ENCODE measurements around the gene ZNF169. TPM values are rescaled to one million over a fixed set of nuclear protein-coding genes. Genes with fewer than 3 reads are reported as not detected.
"Not testable (repeated sequence)": the region's sequence is repeated elsewhere in the genome, so short reads cannot be mapped to it uniquely, and the experiment has no call there.

ZNF169 gene
- total RNA-seq: 10 to 100 TPM; 11.4 to 11.6 TPM

DNA sequence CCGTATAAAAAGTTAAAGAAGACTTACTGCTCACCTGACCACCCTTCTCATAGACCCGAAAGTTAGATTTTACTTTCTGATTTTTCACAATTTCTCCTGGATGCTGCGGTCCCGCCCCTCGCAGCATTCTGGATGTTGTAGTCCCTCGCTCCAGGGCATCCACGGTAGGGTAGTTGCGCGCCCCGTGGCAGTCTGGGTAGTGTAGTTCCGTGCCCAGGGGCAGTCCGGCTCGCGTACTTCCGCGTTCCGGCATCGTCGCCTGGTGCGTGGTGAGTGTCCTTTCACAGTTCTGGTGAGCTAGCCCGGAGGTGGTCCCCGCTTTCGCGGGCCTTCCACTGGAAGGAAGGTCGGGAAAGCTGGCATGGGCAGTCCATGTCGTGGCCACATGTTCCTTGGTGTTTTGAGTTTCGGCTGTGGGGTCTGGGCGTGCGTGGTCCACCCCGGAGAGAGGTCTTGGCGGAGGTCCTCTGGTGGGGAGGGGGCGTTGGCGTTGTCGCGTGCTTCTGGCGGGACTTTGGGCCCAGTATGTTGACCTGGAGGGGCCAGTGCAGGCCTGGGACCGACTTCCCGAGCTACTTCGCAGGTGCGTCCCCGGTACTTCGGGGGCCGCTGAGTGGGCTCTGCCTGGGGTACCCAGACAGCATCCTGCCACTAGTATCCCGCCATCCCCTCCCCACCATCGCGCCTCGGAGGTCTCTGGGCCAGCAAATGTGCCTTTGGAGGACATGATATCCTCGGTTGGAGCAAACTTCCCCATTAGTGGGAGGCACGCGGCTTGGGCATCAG lies at the start of gene ZNF169:
Gene ZNF169, plus strand, starts transcription at position 222 of the 786 bp plus-strand sequence. CDS start 19,515 bp downstream, outside the sequence.
- Mint-ChIP-seq H3K36me3 (peaks cover 14% of the 10 kb centered on the region), H3K9me3 (no peaks in the 10 kb centered on the region), H3K27ac (peak within 1 kb of the TSS; percentile 97), H3K4me1 (peaks cover 9% of the 10 kb centered on the region), H3K27me3 (peaks cover 7% of the 10 kb centered on the region), H3K4me3 (peak within 1 kb of the TSS; percentile 98)
- peak; percentile 86 for DNase-seq
- POLR2A ChIA-PET: interaction anchor here (0.6 kb wide), 1 partner anchor 14 kb away, joined by 3 read pairs; no protein-coding TSS in a partner anchor
- ATAC-seq (ENCODE audit: low read depth): peak; percentile 100

DNA sequence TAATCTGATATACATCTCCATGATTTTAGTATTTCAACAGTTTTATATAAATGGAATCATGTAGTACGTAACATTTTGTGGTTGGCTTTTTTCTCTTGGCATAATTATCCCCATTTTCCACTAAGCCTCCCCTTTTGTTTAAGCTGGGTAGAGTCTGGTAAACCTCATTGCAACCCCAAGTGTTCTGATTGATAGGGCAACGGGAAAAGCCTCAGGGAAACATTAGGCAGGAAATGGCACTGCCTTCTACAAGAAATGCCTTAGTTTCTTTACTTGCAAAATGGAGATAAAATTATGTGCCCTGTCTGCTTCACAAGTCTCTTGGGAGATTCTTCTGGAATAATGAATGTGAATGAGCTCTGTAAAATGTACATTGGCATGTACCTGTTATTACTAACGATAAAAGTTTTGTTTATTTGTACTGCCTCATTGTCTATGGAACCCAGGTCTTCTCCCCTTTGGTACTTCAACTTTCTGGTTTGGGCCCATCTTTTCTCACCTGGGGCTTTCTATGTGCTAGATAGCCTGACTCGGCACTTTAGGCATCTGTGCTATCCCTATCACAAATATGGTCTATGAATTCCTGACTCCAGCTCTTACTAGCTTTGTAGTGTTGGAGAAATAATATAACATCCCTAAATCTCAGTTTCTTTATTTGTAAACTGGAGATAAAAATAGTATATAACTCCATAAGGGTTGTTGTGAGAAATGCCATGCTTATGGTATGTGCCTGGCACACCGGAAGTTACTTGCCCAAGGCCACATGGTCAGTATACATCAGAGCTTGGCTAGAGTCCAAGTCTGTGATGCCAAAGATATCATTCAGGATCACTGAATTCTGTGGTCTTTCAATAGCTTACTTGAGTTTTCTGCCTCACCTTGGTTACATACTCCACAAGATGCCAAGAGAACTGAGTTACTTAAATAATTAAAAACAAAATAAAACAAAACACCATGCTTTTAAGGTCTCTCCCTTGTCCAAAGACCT lies 48.2 kb upstream of the ZNF169 start:
- ATAC-seq (ENCODE audit: low read depth) (no peak), DNase-seq (no peak)
- Mint-ChIP-seq H3K9me3 (no peaks in the 10 kb centered on the region), H3K4me1 (peaks cover 3% of the 10 kb centered on the region), H3K27me3 (peaks cover 9% of the 10 kb centered on the region), H3K27ac (no peak overlapping the region), H3K36me3 (no peaks in the 10 kb centered on the region), H3K4me3 (no peak overlapping the region)
- POLR2A ChIA-PET: no interaction called here

- Mint-ChIP-seq H3K27me3 (peaks cover 8% of the 10 kb centered on the region), H3K9me3 (no peaks in the 10 kb centered on the region), H3K4me3 (no peak overlapping the region), H3K36me3 (no peaks in the 10 kb centered on the region), H3K4me1 (peaks cover 3% of the 10 kb centered on the region), H3K27ac (no peak overlapping the region)
- POLR2A ChIA-PET: no interaction called here
- ATAC-seq (ENCODE audit: low read depth) (no peak), DNase-seq (no peak)
Observed at GRCh38 chr9:94212091-94212490, 47.0 kb upstream of the ZNF169 start.

GRCh38 chr9:94212531-94212930 lies 46.6 kb upstream of the ZNF169 start:
- Mint-ChIP-seq H3K4me1 (peaks cover 3% of the 10 kb centered on the region), H3K27ac (no peak overlapping the region), H3K9me3 (no peaks in the 10 kb centered on the region), H3K27me3 (peaks cover 7% of the 10 kb centered on the region), H3K36me3 (no peaks in the 10 kb centered on the region), H3K4me3 (no peak overlapping the region)
- no peak for ATAC-seq (ENCODE audit: low read depth)
- no peak for DNase-seq
- POLR2A ChIA-PET: interaction anchor here (1.2 kb wide), 1 partner anchor 44 kb away, joined by 4 read pairs; no protein-coding TSS in a partner anchor

GRCh38 chr9:94213511-94214124 lies 45.5 kb upstream of the ZNF169 start:
- Mint-ChIP-seq H3K27me3 (peaks cover 8% of the 10 kb centered on the region), H3K9me3 (no peaks in the 10 kb centered on the region), H3K4me3 (peak overlapping the region; percentile 35), H3K27ac (peak overlapping the region; percentile 22), H3K36me3 (no peaks in the 10 kb centered on the region), H3K4me1 (peaks cover 3% of the 10 kb centered on the region)
- ATAC-seq (ENCODE audit: low read depth): peak; percentile 97
- DNase-seq: peak; percentile 64
- POLR2A ChIA-PET: interaction anchor here (1.2 kb wide), 1 partner anchor 45 kb away, joined by 4 read pairs; no protein-coding TSS in a partner anchor

- no peaks in the 10 kb centered on the region for H3K4me1 Mint-ChIP-seq
- H3K9me3 Mint-ChIP-seq: peaks cover 2% of the 10 kb centered on the region
- H3K4me3 Mint-ChIP-seq: no peak overlapping the region
- H3K36me3 Mint-ChIP-seq: no peaks in the 10 kb centered on the region
- H3K27ac Mint-ChIP-seq: no peak overlapping the region
- DNase-seq (no peak), ATAC-seq (ENCODE audit: low read depth) (no peak)
- H3K27me3 Mint-ChIP-seq: peaks cover 37% of the 10 kb centered on the region
- POLR2A ChIA-PET: no interaction called here
Observed at GRCh38 chr9:94222870-94223269, 36.2 kb upstream of the ZNF169 start.

DNA sequence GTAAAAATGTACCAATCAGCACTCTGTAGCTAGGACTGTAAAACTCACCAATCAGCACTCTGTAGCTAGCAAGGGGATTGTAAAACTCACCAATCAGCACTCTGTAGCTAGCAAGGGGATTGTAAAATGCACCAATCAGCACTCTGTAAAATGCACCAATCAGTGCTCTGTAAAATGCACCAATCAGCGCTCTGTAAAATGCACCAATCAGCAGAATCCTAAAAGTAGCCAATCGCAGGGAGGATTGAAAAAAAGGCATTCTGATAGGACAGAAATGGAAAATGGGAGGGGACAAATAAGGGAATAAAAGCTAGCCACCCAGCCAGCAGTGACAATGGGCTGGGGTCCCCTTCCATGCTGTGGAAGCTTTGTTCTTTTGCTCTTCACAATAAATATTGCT lies 33.7 kb upstream of the ZNF169 start:
- H3K4me3 Mint-ChIP-seq; DNase-seq; ATAC-seq (ENCODE audit: low read depth); H3K4me1 Mint-ChIP-seq; H3K27ac Mint-ChIP-seq; POLR2A ChIA-PET; H3K36me3 Mint-ChIP-seq; H3K9me3 Mint-ChIP-seq: not testable (repeated sequence)
- H3K27me3 Mint-ChIP-seq: peaks cover 44% of the 10 kb centered on the region

DNA sequence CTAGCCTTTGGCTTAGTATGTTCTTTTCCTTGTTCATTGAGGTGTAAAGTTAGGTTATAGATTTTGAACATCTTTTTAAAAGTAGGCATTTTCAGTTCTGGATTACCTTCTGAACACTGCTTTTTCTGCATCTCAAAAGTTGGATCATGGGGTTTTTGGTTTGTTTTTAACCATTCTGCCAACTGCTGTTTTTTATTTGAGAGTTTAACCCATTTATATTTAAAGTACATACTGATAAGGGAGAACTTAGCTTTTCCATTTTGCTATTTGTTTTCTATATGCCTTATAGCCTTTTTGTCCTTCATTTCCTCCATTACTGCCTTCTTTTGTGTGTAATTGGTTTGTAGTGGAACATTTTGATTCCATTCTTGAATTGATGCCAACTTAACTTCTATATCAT lies 30.5 kb upstream of the ZNF169 start:
- H3K4me3 Mint-ChIP-seq: no peak overlapping the region
- H3K27ac Mint-ChIP-seq: no peak overlapping the region
- DNase-seq: no peak
- H3K36me3 Mint-ChIP-seq: no peaks in the 10 kb centered on the region
- H3K9me3 Mint-ChIP-seq: peaks cover 7% of the 10 kb centered on the region
- POLR2A ChIA-PET: no interaction called here
- no peak for ATAC-seq (ENCODE audit: low read depth)
- no peaks in the 10 kb centered on the region for H3K4me1 Mint-ChIP-seq
- H3K27me3 Mint-ChIP-seq: peaks cover 39% of the 10 kb centered on the region

- POLR2A ChIA-PET: no interaction called here
- Mint-ChIP-seq H3K36me3 (no peaks in the 10 kb centered on the region), H3K9me3 (peaks cover 5% of the 10 kb centered on the region), H3K4me3 (no peak overlapping the region), H3K4me1 (no peaks in the 10 kb centered on the region), H3K27ac (no peak overlapping the region), H3K27me3 (peaks cover 28% of the 10 kb centered on the region)
- DNase-seq (no peak), ATAC-seq (ENCODE audit: low read depth) (no peak)
Observed at GRCh38 chr9:94232428-94232827, 26.7 kb upstream of the ZNF169 start.

- H3K27ac Mint-ChIP-seq; H3K9me3 Mint-ChIP-seq; DNase-seq; ATAC-seq (ENCODE audit: low read depth); H3K4me1 Mint-ChIP-seq; H3K4me3 Mint-ChIP-seq; H3K27me3 Mint-ChIP-seq; H3K36me3 Mint-ChIP-seq; POLR2A ChIA-PET: not testable (repeated sequence)
Observed at GRCh38 chr9:94241098-94241497, 18.0 kb upstream of the ZNF169 start.

DNA sequence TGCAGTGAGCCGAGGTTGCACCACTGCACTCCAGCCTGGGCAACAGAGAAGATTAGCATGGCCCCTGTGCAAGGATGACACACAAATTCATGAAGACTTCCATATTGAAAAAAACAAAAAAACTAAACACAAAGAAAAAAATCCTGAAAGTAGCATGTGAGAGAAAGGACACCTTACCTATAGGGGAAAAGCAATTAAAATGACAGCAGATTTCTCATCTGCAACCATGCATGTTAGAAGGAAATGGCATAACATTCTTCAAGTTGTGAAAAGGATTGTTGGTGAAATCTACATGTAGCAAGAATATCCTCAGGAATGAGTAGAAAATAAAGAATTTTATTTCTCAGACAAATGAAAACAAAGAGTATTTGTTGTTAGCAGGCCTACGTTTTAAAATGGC lies 13.4 kb upstream of the ZNF169 start:
- no peak overlapping the region for H3K27ac Mint-ChIP-seq

GRCh38 chr9:94250456-94250855 lies 8.6 kb upstream of the ZNF169 start:
- Mint-ChIP-seq H3K4me3 (no peak overlapping the region), H3K27me3 (no peaks in the 10 kb centered on the region), H3K27ac (peak overlapping the region; percentile 3), H3K4me1 (peaks cover 11% of the 10 kb centered on the region), H3K36me3 (no peaks in the 10 kb centered on the region), H3K9me3 (no peaks in the 10 kb centered on the region)
- POLR2A ChIA-PET: no interaction called here
- ATAC-seq (ENCODE audit: low read depth) (no peak), DNase-seq (no peak)

More for the DNA sequence above, 13.4 kb upstream of the ZNF169 start:
- peaks cover 10% of the 10 kb centered on the region for H3K27me3 Mint-ChIP-seq
- POLR2A ChIA-PET: no interaction called here
- H3K36me3 Mint-ChIP-seq: no peaks in the 10 kb centered on the region
- ATAC-seq (ENCODE audit: low read depth) (no peak), DNase-seq (no peak)
- H3K4me3 Mint-ChIP-seq: no peak overlapping the region
- peaks cover 5% of the 10 kb centered on the region for H3K9me3 Mint-ChIP-seq
- peaks cover 7% of the 10 kb centered on the region for H3K4me1 Mint-ChIP-seq

DNA sequence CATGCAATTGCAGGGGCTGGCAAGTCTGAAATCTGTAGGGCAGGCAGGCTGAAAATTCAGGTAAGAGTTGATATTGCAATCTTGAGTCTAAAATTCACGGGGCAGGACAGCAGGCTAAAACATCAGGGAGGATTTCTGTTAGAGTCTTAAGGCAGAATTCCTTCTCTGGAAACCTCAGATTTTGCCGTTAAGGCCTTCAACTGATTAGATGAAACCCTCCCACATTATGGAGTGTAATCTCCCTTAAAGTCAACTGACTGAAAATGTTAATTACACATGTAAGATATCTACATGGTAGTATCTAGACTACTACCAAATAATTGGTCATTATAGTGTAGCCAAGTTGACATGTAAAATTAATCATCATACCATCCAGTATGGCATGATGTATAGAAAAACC lies 3.1 kb upstream of the ZNF169 start:
- Mint-ChIP-seq H3K36me3 (peaks cover 4% of the 10 kb centered on the region), H3K27ac (no peak overlapping the region), H3K9me3 (no peaks in the 10 kb centered on the region), H3K4me1 (peaks cover 8% of the 10 kb centered on the region), H3K4me3 (no peak overlapping the region), H3K27me3 (peaks cover 7% of the 10 kb centered on the region)
- no peak for DNase-seq
- ATAC-seq (ENCODE audit: low read depth): no peak
- POLR2A ChIA-PET: no interaction called here
